ENCODE data around the gene FLYWCH1. TPM values are rescaled to one million over a fixed set of nuclear protein-coding genes. Genes with fewer than 3 reads are reported as not detected.

The FLYWCH1 gene
- total and polyA plus RNA-seq, 9 of the 15 experiments (the other 6 are each of a cell fraction or from before 2014, with no cell fraction given): 0.18 to 33.6 (median 11.3) TPM

GRCh38 chr16:2968738-2969544 is 57.2 kb downstream of the FLYWCH1 start, which contains the start of gene PAQR4 (continued):
- TF ChIP-seq ZNF592 (IDR thresholded peaks at IDR 0.05) (peak; percentile 16; the same call in 1 of the 2 replicates), NFIX (CRISPR knock-in tag; IDR thresholded peaks at IDR 0.05; ENCODE audit: low read depth) (no peak), ZC3H11A (IDR thresholded peaks at IDR 0.05; ENCODE audit: low read depth, low read length) (no peak), ARID3B (CRISPR knock-in tag; IDR thresholded peaks at IDR 0.05; ENCODE audit: borderline replicate concordance) (no peak), ZFX (CRISPR knock-in tag; IDR thresholded peaks at IDR 0.05) (peak; percentile 80), UBTF (IDR thresholded peaks at IDR 0.05; ENCODE audit: borderline replicate concordance in 1 of 2, low read depth in 2 of 2, low read length in 2 of 2) (peak in 1 of 2 experiments; percentile 68; a peak in 1 of 4 replicates), DIDO1 (tag; IDR thresholded peaks at IDR 0.05; ENCODE audit: low read depth) (no peak), TRIM28 (IDR thresholded peaks at IDR 0.05) (peak; percentile 47; the same call in 1 of the 2 replicates), PRDM10 (IDR thresholded peaks at IDR 0.05; ENCODE audit: partially characterized antibody) (peak; percentile 65), GABPB1 (CRISPR knock-in tag; IDR thresholded peaks at IDR 0.05) (peak; percentile 93), DNMT1 (IDR thresholded peaks at IDR 0.05) (no peak), RB1 (IDR thresholded peaks at IDR 0.05; ENCODE audit: low read depth) (peak; percentile 99)

Measured in K562 (cell line).